ENCODE measurements around the gene TPP2. TPM values are rescaled to one million over a fixed set of nuclear protein-coding genes. Genes with fewer than 3 reads are reported as not detected.

TPP2 gene
- total RNA-seq, 1 donor from 2014 or later: 61.1 TPM

DNA sequence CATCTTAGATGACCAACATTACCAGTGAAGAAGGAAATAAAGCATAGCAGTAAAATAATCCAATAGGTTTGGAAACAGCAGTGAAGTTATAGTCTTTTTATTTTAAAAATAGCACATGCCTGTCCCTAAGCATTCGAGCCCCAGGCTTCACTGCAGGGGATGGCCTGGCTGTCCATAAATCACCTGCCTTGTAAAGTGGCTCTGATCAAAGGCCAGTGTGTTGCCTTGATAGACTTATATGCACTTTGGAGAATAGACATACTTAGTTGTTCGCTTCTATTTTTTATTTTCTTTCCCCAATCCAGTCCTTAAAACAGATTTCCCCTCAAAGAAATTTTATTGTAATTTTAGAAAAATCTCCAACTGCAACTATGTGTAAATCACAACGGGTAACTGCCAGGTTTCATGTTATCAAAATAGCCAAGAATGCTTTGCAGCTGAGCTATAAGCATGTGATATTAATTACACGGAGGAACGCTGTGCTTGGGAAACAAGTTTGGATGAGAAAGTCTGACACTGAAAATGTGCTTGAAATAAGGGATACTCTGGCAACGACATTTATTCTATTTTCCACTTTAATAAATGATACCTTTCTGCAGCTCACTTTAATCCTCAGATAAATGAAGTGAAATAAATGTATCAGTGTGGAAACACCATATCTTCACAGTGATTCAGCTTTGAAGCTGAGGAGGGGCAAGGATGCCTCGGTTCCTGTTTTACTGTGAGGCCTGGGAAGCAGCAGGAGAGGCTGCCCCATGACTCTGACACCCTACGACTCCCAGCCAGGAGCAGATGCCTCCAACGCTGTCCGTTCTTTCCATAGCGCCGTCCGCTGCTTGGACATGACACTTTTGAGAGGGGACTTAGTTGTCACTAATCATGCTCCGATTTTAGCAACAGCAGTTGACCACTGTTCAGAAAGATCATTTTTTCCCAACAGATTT lies 103.6 kb downstream of the TPP2 start:
- TF ChIP-seq, protein P1, sequence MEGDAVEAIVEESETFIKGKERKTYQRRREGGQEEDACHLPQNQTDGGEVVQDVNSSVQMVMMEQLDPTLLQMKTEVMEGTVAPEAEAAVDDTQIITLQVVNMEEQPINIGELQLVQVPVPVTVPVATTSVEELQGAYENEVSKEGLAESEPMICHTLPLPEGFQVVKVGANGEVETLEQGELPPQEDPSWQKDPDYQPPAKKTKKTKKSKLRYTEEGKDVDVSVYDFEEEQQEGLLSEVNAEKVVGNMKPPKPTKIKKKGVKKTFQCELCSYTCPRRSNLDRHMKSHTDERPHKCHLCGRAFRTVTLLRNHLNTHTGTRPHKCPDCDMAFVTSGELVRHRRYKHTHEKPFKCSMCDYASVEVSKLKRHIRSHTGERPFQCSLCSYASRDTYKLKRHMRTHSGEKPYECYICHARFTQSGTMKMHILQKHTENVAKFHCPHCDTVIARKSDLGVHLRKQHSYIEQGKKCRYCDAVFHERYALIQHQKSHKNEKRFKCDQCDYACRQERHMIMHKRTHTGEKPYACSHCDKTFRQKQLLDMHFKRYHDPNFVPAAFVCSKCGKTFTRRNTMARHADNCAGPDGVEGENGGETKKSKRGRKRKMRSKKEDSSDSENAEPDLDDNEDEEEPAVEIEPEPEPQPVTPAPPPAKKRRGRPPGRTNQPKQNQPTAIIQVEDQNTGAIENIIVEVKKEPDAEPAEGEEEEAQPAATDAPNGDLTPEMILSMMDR (conservative IDR thresholded peaks at IDR 0.05; ENCODE audit: low read depth, low read length): no peak
- no peak overlapping the region for H3K4me3 ChIP-seq (ENCODE audit: low read depth, low read length)
- no peak for DNase-seq (ENCODE audit: low read depth)

DNA sequence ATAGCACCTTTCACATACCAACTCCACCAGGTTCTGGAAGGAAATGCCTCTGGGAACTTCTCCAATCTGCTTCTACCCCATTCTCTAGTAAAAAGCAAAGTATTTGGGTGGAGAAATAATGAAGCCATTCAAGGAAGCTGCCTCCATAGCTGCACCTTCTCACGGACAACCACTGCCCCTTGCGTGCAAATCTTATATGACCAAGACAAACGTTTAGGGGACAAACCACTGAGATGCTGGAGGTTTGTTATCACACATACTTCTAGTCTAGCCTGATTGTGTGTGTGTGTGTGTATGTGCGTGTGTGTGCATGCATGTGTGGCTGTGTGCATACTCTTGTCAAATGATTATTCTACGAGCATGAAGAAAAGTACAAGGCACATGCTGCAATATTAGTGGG lies 104.5 kb downstream of the TPP2 start:
- DNase-seq (ENCODE audit: low read depth): no peak
- H3K4me3 ChIP-seq (ENCODE audit: low read depth, low read length): no peak overlapping the region
- TF ChIP-seq, protein P1 (conservative IDR thresholded peaks at IDR 0.05; ENCODE audit: low read depth, low read length): no peak

DNA sequence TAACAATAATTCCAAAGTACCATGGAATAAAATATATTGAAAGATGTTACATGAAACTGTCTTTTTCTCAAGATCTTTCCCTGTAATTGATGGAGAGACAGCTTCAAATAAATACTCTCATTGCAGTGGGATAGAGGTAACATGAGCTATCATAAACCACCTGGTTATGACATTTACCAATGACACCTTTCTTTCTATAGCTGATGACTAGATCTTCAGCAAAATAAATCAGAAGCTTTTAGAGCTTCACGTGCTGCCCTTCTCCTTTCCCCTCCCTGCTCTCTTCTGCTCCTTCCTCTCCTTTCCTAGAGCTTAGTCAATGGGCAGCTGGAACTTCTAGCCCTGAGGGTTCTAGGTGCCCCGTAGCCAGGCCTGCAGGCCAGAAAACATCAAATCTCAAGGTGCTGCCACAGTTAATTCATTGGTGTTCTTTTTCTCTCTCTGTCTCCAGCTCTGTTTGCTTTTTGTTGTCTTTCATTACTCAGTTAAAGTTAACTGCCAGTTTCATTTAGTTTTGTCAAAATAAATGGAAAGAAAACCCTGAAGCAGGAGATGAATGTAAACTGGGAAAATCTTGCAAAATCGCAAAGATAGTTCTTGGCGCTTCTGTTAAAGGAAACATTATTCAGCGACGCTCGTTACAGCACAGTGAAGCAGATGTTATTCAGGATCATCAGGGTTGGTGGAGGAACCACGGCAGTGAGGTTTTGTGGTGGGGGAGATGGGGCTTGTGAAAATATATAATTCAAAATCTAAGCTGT lies 106.4 kb downstream of the TPP2 start:
- TF ChIP-seq, protein P1 (conservative IDR thresholded peaks at IDR 0.05; ENCODE audit: low read depth, low read length): no peak
- DNase-seq (ENCODE audit: low read depth): no peak
- no peak overlapping the region for H3K4me3 ChIP-seq (ENCODE audit: low read depth, low read length)

DNA sequence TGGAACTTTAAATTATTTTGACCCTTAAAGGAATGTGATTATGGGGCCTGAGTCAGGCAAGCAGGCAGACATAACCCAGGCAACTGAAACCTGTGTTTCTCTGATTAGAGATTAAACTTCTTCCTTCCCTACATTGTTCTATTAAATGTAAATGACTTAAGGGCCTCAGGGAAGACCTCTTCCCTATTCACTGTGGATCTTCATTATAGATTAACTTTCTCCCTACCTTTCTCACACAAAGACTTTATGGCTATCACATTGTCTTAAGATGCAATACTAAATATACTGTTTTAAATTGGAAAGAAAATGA lies 106.9 kb downstream of the TPP2 start:
- TF ChIP-seq, protein P1 (conservative IDR thresholded peaks at IDR 0.05; ENCODE audit: low read depth, low read length): no peak
- no peak overlapping the region for H3K4me3 ChIP-seq (ENCODE audit: low read depth, low read length)
- no peak for DNase-seq (ENCODE audit: low read depth)

DNA sequence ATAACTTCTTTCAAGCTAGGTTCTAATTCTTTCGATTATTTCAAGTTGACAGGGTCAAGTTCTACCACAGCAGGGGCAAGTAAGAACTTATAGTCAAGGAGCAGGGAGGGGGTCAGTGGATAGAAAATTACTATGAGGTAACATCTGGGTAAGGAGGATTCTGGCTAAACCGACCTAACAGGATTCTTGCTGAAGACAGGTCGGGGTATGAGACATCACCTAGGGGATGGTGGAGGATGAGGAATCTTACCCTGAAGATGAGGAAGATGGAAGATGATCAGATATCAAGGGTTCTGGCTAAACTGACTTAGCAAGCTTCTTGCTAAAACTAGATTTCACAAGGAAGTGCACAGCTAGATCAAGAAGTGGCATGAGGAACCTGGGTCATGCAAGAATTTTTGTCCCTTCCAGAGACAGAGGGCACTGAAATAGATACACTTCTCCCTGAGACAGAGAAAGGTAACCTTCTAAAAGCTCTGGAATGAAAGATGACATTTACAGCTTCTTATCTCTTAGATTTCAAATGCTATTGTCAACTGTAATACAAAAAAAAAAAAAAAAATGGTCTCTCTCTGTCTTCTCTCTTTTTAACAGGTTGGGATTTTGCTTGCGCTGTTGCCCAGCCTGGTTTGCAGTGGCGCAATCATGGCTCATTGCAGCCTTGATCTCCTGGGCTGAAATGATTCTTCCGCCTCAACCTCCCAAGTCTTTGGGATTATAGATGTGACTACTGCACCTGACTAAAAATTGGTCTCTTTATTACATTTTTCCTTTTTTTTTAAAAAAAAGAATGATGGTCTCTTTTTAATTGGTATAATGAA lies 107.7 kb downstream of the TPP2 start:
- no peak for DNase-seq (ENCODE audit: low read depth)
- TF ChIP-seq, protein P1 (conservative IDR thresholded peaks at IDR 0.05; ENCODE audit: low read depth, low read length): no peak
- H3K4me3 ChIP-seq (ENCODE audit: low read depth, low read length): no peak overlapping the region

DNA sequence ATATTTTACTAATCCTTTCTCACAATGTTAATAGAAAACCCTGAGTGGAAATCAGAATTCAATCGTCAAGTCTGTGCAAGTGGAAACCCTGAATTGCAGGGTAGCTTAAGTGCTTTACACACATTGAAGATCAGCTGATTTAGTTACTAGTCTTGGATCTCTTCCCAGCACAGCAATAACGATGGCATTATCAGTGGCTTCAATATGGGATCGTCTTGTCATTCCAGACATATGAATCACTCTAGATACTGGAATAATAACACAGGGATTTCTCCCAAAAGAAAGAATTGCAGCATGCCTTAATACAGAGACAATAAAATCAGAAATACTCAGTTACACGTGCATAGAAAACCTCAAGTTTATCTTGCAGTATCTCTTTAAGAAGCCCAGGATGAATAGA lies 110.7 kb downstream of the TPP2 start:
- no peak overlapping the region for H3K4me3 ChIP-seq (ENCODE audit: low read depth, low read length)
- peak; percentile 91 for DNase-seq (ENCODE audit: low read depth)
- TF ChIP-seq, protein P1 (conservative IDR thresholded peaks at IDR 0.05; ENCODE audit: low read depth, low read length): no peak

Measured in epithelial cell of proximal tubule (primary cell).